ENCODE data around the gene ALG12.

ALG12 gene

DNA sequence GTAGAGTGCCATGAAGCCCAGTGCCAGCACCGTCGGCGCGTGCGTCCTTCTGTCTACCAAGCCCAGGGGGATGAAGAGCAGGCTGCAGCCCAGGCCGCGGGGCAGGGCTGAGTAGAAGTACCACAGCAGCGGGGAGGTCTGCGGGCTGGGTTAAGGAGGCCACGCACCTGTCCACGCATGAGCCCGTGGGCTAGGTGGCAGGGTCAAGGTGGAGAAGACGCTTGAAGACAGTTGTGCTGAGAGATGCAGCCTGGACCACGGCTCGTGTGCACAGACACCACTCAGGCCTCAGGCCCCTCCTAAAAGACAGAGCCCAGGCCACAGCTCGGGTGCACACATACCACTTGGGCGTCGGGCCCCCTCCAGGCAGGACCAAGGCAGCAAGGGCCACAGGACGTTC is 10.4 kb downstream of the ALG12 start:
- Histone ChIP-seq H3K36me3 (ENCODE audit: insufficient read depth) (no peaks in the 10 kb centered on the region), H3K27me3 (ENCODE audit: insufficient read depth, low read depth) (no peaks in the 10 kb centered on the region)
- TF ChIP-seq, protein P1, sequence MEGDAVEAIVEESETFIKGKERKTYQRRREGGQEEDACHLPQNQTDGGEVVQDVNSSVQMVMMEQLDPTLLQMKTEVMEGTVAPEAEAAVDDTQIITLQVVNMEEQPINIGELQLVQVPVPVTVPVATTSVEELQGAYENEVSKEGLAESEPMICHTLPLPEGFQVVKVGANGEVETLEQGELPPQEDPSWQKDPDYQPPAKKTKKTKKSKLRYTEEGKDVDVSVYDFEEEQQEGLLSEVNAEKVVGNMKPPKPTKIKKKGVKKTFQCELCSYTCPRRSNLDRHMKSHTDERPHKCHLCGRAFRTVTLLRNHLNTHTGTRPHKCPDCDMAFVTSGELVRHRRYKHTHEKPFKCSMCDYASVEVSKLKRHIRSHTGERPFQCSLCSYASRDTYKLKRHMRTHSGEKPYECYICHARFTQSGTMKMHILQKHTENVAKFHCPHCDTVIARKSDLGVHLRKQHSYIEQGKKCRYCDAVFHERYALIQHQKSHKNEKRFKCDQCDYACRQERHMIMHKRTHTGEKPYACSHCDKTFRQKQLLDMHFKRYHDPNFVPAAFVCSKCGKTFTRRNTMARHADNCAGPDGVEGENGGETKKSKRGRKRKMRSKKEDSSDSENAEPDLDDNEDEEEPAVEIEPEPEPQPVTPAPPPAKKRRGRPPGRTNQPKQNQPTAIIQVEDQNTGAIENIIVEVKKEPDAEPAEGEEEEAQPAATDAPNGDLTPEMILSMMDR (conservative IDR thresholded peaks at IDR 0.05; ENCODE audit: low read depth, low read length): no peak

DNA sequence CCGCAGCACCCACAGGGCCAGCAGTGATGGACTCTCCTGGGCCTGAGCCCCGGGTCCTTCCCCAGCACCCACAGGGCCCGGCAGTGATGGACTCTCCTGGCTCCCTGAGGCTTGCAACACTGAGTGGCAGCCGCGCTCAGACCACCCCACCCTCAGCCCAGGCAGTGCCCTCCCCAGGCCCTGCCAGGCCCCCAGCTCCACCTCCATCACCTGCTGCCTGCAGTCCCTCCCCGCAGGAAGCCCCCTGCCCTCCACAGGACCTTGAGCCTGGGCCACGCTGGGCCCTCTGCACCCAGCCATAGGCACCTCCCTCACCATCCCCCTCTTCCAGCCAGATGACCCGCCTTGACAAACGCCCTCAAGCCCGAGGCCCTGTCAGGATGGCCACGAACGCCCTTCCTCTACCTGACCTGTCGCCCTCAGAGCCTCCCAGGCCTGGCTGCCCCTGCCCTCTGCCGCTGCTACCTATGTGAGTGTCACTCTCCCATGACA is 11.4 kb downstream of the ALG12 start:
- no peaks in the 10 kb centered on the region for H3K27me3 ChIP-seq (ENCODE audit: insufficient read depth, low read depth)
- H3K9ac ChIP-seq: no peak overlapping the region
- TF ChIP-seq, protein P1 (conservative IDR thresholded peaks at IDR 0.05; ENCODE audit: low read depth, low read length): no peak
- no peaks in the 10 kb centered on the region for H4K20me1 ChIP-seq (ENCODE audit: insufficient read depth)
- no peak overlapping the region for H3K4me2 ChIP-seq
- H3K27ac ChIP-seq: no peak overlapping the region
- no peaks in the 10 kb centered on the region for H3K4me1 ChIP-seq (ENCODE audit: low read depth, poor library complexity, severe bottlenecking)
- H2AFZ ChIP-seq (ENCODE audit: low read depth): no peak overlapping the region
- no peaks in the 10 kb centered on the region for H3K36me3 ChIP-seq (ENCODE audit: insufficient read depth)
- H3K4me3 ChIP-seq (IDR thresholded peaks at IDR 0.05; ENCODE audit: insufficient read depth, low read depth, low read length): no peak overlapping the region
- no peaks in the 10 kb centered on the region for H3K79me2 ChIP-seq (ENCODE audit: insufficient read depth, low read depth)

More for the DNA sequence above, 10.4 kb downstream of the ALG12 start:
- Histone ChIP-seq H3K4me3 (IDR thresholded peaks at IDR 0.05; ENCODE audit: insufficient read depth, low read depth, low read length) (no peak overlapping the region), H4K20me1 (ENCODE audit: insufficient read depth) (no peaks in the 10 kb centered on the region), H3K79me2 (ENCODE audit: insufficient read depth, low read depth) (no peaks in the 10 kb centered on the region), H3K27ac (no peak overlapping the region), H3K9ac (no peak overlapping the region), H3K4me2 (no peak overlapping the region), H2AFZ (ENCODE audit: low read depth) (no peak overlapping the region), H3K4me1 (ENCODE audit: low read depth, poor library complexity, severe bottlenecking) (no peaks in the 10 kb centered on the region)

DNA sequence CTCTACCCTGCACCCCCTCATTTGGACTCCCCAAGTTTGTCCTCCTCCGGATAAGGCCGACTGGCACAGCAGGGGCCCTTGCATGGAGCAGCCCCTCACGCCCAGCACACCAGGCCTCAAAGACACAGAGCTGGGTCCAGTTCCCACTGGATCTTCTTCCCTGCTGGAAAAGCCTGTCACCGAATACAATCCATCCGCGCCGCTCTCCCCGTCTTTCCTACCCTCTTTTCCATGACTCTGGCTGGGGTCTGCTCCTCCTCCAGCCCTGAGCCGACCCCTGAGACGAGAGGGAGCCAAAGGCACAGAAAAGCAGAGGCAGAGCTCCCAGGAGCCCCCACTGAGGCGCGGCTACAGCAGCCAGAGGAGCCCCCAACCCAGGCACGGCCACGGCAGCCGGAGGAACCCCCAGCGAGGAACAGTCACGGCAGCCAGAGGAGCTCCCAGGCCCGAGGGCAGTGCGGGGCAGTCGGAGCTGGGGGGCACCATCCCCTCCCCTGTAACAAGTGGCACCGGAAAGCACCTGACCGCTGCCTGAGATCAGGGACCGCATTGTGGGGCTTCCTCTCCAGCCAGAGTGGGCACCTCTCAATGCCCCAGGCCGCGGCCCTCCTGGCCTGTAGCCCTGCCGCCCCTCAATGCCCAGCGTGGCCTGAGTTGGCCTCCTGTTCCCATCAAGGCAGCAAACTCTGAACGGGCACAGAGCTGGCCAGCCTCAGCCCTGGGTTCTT is 12.0 kb downstream of the ALG12 start:
- no peaks in the 10 kb centered on the region for H3K27me3 ChIP-seq (ENCODE audit: insufficient read depth, low read depth)
- H3K9ac ChIP-seq: no peak overlapping the region
- H2AFZ ChIP-seq (ENCODE audit: low read depth): no peak overlapping the region
- no peak overlapping the region for H3K4me2 ChIP-seq
- TF ChIP-seq, protein P1 (conservative IDR thresholded peaks at IDR 0.05; ENCODE audit: low read depth, low read length): no peak
- no peak overlapping the region for H3K4me3 ChIP-seq (IDR thresholded peaks at IDR 0.05; ENCODE audit: insufficient read depth, low read depth, low read length)
- no peaks in the 10 kb centered on the region for H4K20me1 ChIP-seq (ENCODE audit: insufficient read depth)
- no peaks in the 10 kb centered on the region for H3K79me2 ChIP-seq (ENCODE audit: insufficient read depth, low read depth)
- H3K4me1 ChIP-seq (ENCODE audit: low read depth, poor library complexity, severe bottlenecking): no peaks in the 10 kb centered on the region
- H3K27ac ChIP-seq: no peak overlapping the region
- H3K36me3 ChIP-seq (ENCODE audit: insufficient read depth): no peaks in the 10 kb centered on the region

DNA sequence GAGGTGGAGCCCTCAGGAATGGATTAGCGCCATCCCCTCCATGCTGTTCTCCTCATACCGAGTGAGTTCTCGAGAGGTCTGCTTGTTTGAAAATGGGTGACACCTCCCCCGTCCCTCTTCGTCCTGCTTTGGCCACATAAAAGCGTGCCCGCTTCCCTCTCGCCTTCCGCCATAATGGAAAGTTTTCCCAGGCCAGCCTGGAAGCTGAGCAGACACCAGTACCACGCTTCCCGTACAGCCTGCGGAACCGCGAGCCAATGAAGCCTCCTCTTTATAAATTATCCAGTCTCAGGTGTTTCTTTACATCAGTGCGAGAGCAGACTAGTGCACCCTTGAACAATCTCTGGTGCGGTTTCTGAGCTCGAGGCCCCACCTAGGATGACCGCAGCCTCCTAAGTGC is 12.8 kb downstream of the ALG12 start:
- H3K4me3 ChIP-seq (IDR thresholded peaks at IDR 0.05; ENCODE audit: insufficient read depth, low read depth, low read length): no peak overlapping the region
- no peaks in the 10 kb centered on the region for H4K20me1 ChIP-seq (ENCODE audit: insufficient read depth)

More for the DNA sequence above, 12.8 kb downstream of the ALG12 start:
- H3K79me2 ChIP-seq (ENCODE audit: insufficient read depth, low read depth): no peaks in the 10 kb centered on the region
- no peak overlapping the region for H3K4me2 ChIP-seq
- H3K27me3 ChIP-seq (ENCODE audit: insufficient read depth, low read depth): no peaks in the 10 kb centered on the region
- H3K27ac ChIP-seq: no peak overlapping the region
- TF ChIP-seq, protein P1 (conservative IDR thresholded peaks at IDR 0.05; ENCODE audit: low read depth, low read length): no peak
- no peak overlapping the region for H3K9ac ChIP-seq
- H3K36me3 ChIP-seq (ENCODE audit: insufficient read depth): no peaks in the 10 kb centered on the region
- no peak overlapping the region for H2AFZ ChIP-seq (ENCODE audit: low read depth)
- no peaks in the 10 kb centered on the region for H3K4me1 ChIP-seq (ENCODE audit: low read depth, poor library complexity, severe bottlenecking)
